ENCODE results near the gene MAN2B2. TPM values are rescaled to one million over a fixed set of nuclear protein-coding genes. Genes with fewer than 3 reads are reported as not detected.

Gene MAN2B2
- total and polyA plus RNA-seq, 2 of the 4 experiments (the other 2 are of a cell fraction): 13.4 to 34.1 TPM

- ChIA-PET POLR2A (ENCODE audit: unreplicated experiment) (interaction anchor here (0.6 kb wide), 1 partner anchor 794 kb away, joined by 3 read pairs; no protein-coding TSS in a partner anchor), CTCF (no interaction called here)
- Histone ChIP-seq H3K9me1 (ENCODE audit: insufficient read depth, low read length) (no peaks in the 10 kb centered on the region), H4K5ac (ENCODE audit: low read depth, low read length) (no peak overlapping the region), H2AK5ac (ENCODE audit: low read depth, low read length) (no peak overlapping the region), H3K4me1 (ENCODE audit: control insufficient read depth, insufficient read depth, low read length) (no peaks in the 10 kb centered on the region), H2BK15ac (ENCODE audit: low read depth, low read length) (no peak overlapping the region), H4K8ac (ENCODE audit: low read depth in 2 of 2, low read length in 2 of 2) (no peak overlapping the region), H3K56ac (ENCODE audit: extremely low read depth, insufficient read depth, low read length) (no peak overlapping the region), H3K14ac (replicated peaks; ENCODE audit: low read depth, low read length) (no peak overlapping the region), H4K91ac (ENCODE audit: insufficient read depth, low read depth, low read length) (no peak overlapping the region), H2BK20ac (ENCODE audit: low read depth, low read length) (no peak overlapping the region), H3K18ac (ENCODE audit: low read depth, low read length) (no peak overlapping the region), H3K23ac (ENCODE audit: low read depth, low read length) (no peak overlapping the region), H2AFZ (replicated peaks; ENCODE audit: low read length, poor library complexity) (no peak overlapping the region), H3K36me3 (ENCODE audit: control insufficient read depth, insufficient read depth, low read length) (no peaks in the 10 kb centered on the region), H3K4me2 (ENCODE audit: low read depth, low read length) (no peak overlapping the region), H2BK5ac (ENCODE audit: low read depth, low read length, poor library complexity, severe bottlenecking) (no peak overlapping the region), H4K20me1 (ENCODE audit: insufficient read depth, low read length) (no peaks in the 10 kb centered on the region), H3K27me3 (ENCODE audit: control insufficient read depth, insufficient read depth, low read length) (no peaks in the 10 kb centered on the region; the same call in 1 of the 2 replicates), H3K4me3 (ENCODE audit: insufficient read depth, low read depth, low read length) (no peak overlapping the region), H2BK120ac (ENCODE audit: low read depth, low read length) (no peak overlapping the region), H3K4ac (ENCODE audit: low read depth, low read length) (no peak overlapping the region), H2AK9ac (replicated peaks; ENCODE audit: low read depth, low read length, poor library complexity) (no peak overlapping the region), H3K9ac (ENCODE audit: low read depth, low read length) (no peak overlapping the region), H3K27ac (ENCODE audit: insufficient read depth, low read length) (no peak overlapping the region), H3K79me1 (ENCODE audit: low read depth in 1 of 2, low read length in 2 of 2) (no peaks in the 10 kb centered on the region), H3K9me3 (ENCODE audit: control insufficient read depth, insufficient read depth, low read length) (no peaks in the 10 kb centered on the region)
- intact Hi-C loops (cut with micrococcal nuclease) (no loop called here), in situ Hi-C loops (cut with MboI; ENCODE audit: low sequenced_read_pairs) (no loop called here), dilution Hi-C loops (cut with HindIII; ENCODE audit: low sequenced_read_pairs, unreplicated experiment) (no loop called here)
- 82% methylated on average over 4 of the region's 15 CpGs; no CpG with 5 or more reads in 1 of the 2 experiments for WGBS, 2 experiments (ENCODE audit: extremely low coverage in 2 of 2, insufficient read length in 1 of 2)
- no TSS peak for BruUV-seq (replicated peaks)
- no peak for TF ChIP-seq BHLHE40 (IDR thresholded peaks at IDR 0.05; ENCODE audit: low read depth, low read length)
- TF ChIP-seq NFE2L2 (IDR thresholded peaks at IDR 0.05; ENCODE audit: low read depth, low read length): no peak
- TF ChIP-seq POLR2A (IDR thresholded peaks at IDR 0.05; ENCODE audit: low read depth, low read length): no peak
- no peak for TF ChIP-seq SMC3 (IDR thresholded peaks at IDR 0.05; ENCODE audit: low read depth, low read length)
- TF ChIP-seq MXI1 (IDR thresholded peaks at IDR 0.05; ENCODE audit: borderline replicate concordance, low read depth, low read length): no peak
- no peak for TF ChIP-seq FOS (IDR thresholded peaks at IDR 0.05; ENCODE audit: low read depth, low read length)
- ATAC-seq (ENCODE audit: low read depth): no peak
- DNase-seq: no peak
Measured at GRCh38 chr4:6538111-6538510, 36.9 kb upstream of the MAN2B2 start.

Data from IMR-90 (cell line).